PFSK-1 (cell line): ENCODE data around the gene TMEM238.

Experiments
- POLR2AphosphoS5 ChIP-seq: IDR thresholded peaks from 2 replicates; pipeline ENCODE4 v1.6.1; 2012; ENCODE audit warnings: low read depth, mild to moderate bottlenecking, control low read depth, low read length, moderate library complexity
- REST ChIP-seq, 2 experiments: IDR thresholded peaks; 2 replicates each; pipeline versions ENCODE4 v1.6.1 to v1.8.0; 2011 to 2012; ENCODE audit warnings: low read depth in 2 of 2, low read length in 2 of 2, control low read depth in 1 of 2, inconsistent platforms in 1 of 2, mild to moderate bottlenecking in 1 of 2, moderate library complexity in 1 of 2; ENCODE audit not compliant: insufficient read depth in 1 of 2
- SIN3A ChIP-seq: IDR thresholded peaks from 2 replicates; pipeline ENCODE4 v1.6.1; 2012; ENCODE audit warnings: mild to moderate bottlenecking, low read length, moderate library complexity, borderline replicate concordance; ENCODE audit not compliant: insufficient read depth
- TAF1 ChIP-seq: IDR thresholded peaks from 2 replicates; pipeline ENCODE4 v1.6.1; 2012; ENCODE audit warnings: low read length, control low read depth, borderline replicate concordance; ENCODE audit not compliant: insufficient read depth

DNA sequence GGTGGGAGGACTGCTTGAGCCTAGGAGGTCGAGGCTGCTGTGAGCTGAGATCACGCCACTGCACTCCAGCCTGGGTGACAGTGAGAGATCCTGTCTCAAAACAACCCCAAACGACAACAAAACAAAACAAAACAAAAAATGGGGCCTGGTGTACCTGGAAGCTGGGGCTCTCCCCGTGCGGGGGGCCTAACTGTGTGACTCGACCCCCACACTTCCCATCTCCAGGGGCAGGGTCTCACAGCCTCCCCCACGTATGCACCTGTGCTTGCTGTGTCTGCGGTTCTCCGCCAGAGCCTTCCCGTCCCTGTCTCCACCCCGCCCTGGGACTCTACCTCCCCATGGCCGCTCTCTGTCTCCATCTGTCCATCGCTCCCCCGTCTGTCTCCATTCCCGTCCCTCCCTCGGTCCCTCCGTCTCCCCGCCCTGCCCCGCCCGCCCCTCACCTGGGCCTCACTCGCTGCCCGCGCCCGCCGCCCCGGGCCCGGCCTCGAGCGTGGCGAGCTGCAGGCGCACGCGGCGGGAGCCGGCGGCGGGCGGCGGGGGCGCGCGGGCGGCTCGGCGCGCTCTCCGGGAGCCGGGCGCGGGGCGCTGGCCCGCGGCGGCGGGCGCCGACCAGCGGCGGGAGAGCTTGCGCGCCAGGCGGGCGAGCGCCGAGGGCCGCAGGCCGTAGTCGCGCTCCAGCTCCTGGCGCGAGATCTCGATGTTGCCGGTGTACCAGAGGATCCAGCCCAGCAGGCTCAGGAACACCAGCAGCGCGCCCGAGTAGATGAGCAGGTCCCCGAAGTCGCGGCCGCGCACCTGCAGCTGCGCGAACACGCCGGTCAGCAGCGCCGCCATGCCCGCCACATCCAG, 587 bp downstream of the TMEM238 start:
- TF ChIP-seq SIN3A (no peak), REST (IDR thresholded peaks at IDR 0.05; ENCODE audit: insufficient read depth in 1 of 2, low read depth in 2 of 2, low read length in 2 of 2) (no peak), POLR2AphosphoS5 (no peak), TAF1 (no peak)
